Hepatocyte (in vitro differentiated cells): ENCODE measurements around the gene NRARP. TPM values are rescaled to one million over a fixed set of nuclear protein-coding genes. Genes with fewer than 3 reads are reported as not detected.

ENCODE experiments used
- DNase-seq: peaks from one replicate; pipeline ENCODE4 v3.0.0-alpha.2; 2016; ENCODE audit warnings: low spot score
- H2AFZ ChIP-seq: fragments of 200-600 bp; sonication (generic); 2 replicates; pipeline ENCODE4 v1.6.0; 2016; ENCODE audit warnings: antibody characterized with exemption, mild to moderate bottlenecking
- H3K27ac ChIP-seq: fragments of 200-600 bp; sonication (generic); 2 replicates; pipeline ENCODE4 v1.5.1; 2016; ENCODE audit warnings: mild to moderate bottlenecking
- H3K27me3 ChIP-seq: fragments of 200-600 bp; sonication (generic); 2 replicates; pipeline ENCODE4 v1.6.1; 2016
- H3K36me3 ChIP-seq: fragments of 200-600 bp; sonication (generic); replicated peaks from 2 replicates; pipeline ENCODE4 v1.5.1; 2016; ENCODE audit warnings: low read depth; ENCODE audit not compliant: insufficient read depth
- H3K4me1 ChIP-seq: fragments of 200-600 bp; sonication (generic); 2 replicates; pipeline ENCODE4 v1.5.1; 2016; ENCODE audit warnings: mild to moderate bottlenecking, moderate library complexity; ENCODE audit not compliant: insufficient read depth
- H3K4me2 ChIP-seq: fragments of 200-600 bp; sonication (generic); 2 replicates; pipeline ENCODE4 v1.6.0; 2016
- H3K4me3 ChIP-seq: fragments of 200-600 bp; sonication (generic); 2 replicates; pipeline ENCODE4 v1.5.1; 2016; ENCODE audit warnings: mild to moderate bottlenecking
- H3K79me2 ChIP-seq: fragments of 200-600 bp; sonication (generic); 2 replicates; pipeline ENCODE4 v1.6.0; 2017; ENCODE audit warnings: mild to moderate bottlenecking
- H3K9me2 ChIP-seq: fragments of 200-600 bp; sonication (generic); replicated peaks from 2 replicates; pipeline ENCODE4 v1.6.0; 2017; ENCODE audit warnings: mild to moderate bottlenecking; ENCODE audit not compliant: insufficient read depth
- H3K9me3 ChIP-seq: fragments of 200-600 bp; sonication (generic); 2 replicates; pipeline ENCODE4 v1.5.1; 2016; ENCODE audit warnings: low read depth, mild to moderate bottlenecking
- H4K20me1 ChIP-seq: fragments of 200-600 bp; sonication (generic); 2 replicates; pipeline ENCODE4 v1.6.0; 2016; ENCODE audit warnings: mild to moderate bottlenecking; ENCODE audit not compliant: insufficient read depth, poor library complexity, severe bottlenecking
- EZH2 ChIP-seq: fragments of 200-600 bp; sonication (generic); IDR thresholded peaks from 2 replicates; pipeline ENCODE4 v1.6.1; 2016; ENCODE audit warnings: antibody characterized with exemption, mild to moderate bottlenecking, borderline replicate concordance
- EZH2phosphoT487 ChIP-seq: fragments of 200-600 bp; sonication (generic); IDR thresholded peaks from one replicate; pipeline ENCODE4 v1.6.1; 2018; ENCODE audit warnings: antibody characterized with exemption, mild to moderate bottlenecking, low read depth, moderate library complexity; ENCODE audit not compliant: unreplicated experiment, severe bottlenecking
- WGBS: methylation state at CpG from one replicate; pipeline ENCODE4 v1.1.6; 2016; ENCODE audit warnings: low lambda C conversion rate; ENCODE audit errors: missing lambda C conversion rate; 5-methylcytosine and 5-hydroxymethylcytosine counted together
- polyA plus RNA-seq: library from polyadenylated mRNA; unstranded; fragments of >200 nt; fragmentation: Nextera tagmentation; extraction: Ambion mirVana; gene quantifications from 2 replicates; pipeline ENCODE4 v1.2.1, GENCODE V29; 2016
- total RNA-seq: library from RNA; depleted of rRNA; stranded (reverse); fragments of >200 nt; gene quantifications from 2 replicates; pipeline ENCODE4 v1.2.3, GENCODE V29; 2014
- TF ChIP-seq, protein P1 (sequence below): fragments of 200-600 bp; sonication (generic); IDR thresholded peaks from 2 replicates; pipeline ENCODE4 v1.5.1; 2016; ENCODE audit warnings: antibody characterized with exemption, mild to moderate bottlenecking; ENCODE audit not compliant: poor library complexity

NRARP gene
- total and polyA plus RNA-seq, 2 experiments from 2014 or later: 5.3 to 18.7 TPM

DNA sequence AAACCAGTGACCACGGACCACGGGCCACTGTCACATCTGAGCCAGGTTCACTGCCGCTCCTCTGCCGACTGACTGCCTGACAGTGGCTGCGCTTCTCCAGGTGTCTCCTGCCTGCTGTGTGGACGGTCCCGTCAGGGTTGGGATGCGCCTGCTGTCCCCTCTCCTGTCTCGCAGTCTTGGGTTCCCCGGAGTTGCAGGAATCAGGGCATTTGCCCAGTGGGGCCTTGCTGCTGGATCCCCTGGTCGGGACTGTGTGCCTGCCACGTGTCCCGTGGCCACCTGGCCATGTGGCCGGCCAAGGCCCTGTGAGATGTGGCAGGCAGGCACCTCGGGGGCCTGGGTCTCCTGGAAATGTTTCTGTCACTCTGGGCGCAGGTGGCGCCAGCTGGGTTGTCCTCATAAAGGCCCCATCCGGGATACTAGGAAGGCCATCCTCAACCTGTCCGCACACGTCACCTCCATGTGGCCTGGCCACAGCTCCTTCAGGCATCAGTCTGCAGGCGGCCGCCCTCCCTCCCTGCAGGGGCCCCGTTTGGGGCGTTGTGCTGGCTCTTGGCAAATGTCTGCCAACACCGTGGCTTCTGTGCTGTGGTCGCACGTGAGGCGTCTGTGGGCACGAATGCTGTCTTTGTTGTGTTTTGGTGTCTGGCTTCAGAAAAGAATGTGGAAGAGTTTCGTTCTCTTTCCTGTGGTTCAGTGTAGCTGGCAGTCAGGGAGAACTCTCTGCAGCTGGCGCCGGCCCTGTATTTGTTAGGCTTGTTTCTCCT, 31.0 kb downstream of the NRARP start:
- TF ChIP-seq EZH2 (no peak), EZH2phosphoT487 (no peak)
- TF ChIP-seq, protein P1, sequence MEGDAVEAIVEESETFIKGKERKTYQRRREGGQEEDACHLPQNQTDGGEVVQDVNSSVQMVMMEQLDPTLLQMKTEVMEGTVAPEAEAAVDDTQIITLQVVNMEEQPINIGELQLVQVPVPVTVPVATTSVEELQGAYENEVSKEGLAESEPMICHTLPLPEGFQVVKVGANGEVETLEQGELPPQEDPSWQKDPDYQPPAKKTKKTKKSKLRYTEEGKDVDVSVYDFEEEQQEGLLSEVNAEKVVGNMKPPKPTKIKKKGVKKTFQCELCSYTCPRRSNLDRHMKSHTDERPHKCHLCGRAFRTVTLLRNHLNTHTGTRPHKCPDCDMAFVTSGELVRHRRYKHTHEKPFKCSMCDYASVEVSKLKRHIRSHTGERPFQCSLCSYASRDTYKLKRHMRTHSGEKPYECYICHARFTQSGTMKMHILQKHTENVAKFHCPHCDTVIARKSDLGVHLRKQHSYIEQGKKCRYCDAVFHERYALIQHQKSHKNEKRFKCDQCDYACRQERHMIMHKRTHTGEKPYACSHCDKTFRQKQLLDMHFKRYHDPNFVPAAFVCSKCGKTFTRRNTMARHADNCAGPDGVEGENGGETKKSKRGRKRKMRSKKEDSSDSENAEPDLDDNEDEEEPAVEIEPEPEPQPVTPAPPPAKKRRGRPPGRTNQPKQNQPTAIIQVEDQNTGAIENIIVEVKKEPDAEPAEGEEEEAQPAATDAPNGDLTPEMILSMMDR: no peak
- no peak for DNase-seq
- H3K27me3 ChIP-seq: no peaks in the 10 kb centered on the region
- no peak overlapping the region for H2AFZ ChIP-seq
- no peak overlapping the region for H3K4me2 ChIP-seq
- H3K4me1 ChIP-seq: peaks cover 4% of the 10 kb centered on the region
- H3K27ac ChIP-seq: no peak overlapping the region
- no peaks in the 10 kb centered on the region for H4K20me1 ChIP-seq
- H3K36me3 ChIP-seq: no peaks in the 10 kb centered on the region
- no peaks in the 10 kb centered on the region for H3K9me3 ChIP-seq
- no peaks in the 10 kb centered on the region for H3K79me2 ChIP-seq
- WGBS: 93% methylated on average over 30 of the region's 32 CpGs
- H3K9me2 ChIP-seq: no peaks in the 10 kb centered on the region
- no peak overlapping the region for H3K4me3 ChIP-seq

- H2AFZ ChIP-seq: no peak overlapping the region
- no peak overlapping the region for H3K27ac ChIP-seq
- no peaks in the 10 kb centered on the region for H3K36me3 ChIP-seq
- DNase-seq: peak; percentile 6
- WGBS: 79% methylated on average over 17 of the region's 17 CpGs
- H3K27me3 ChIP-seq: no peaks in the 10 kb centered on the region
- no peaks in the 10 kb centered on the region for H3K9me3 ChIP-seq
- H3K79me2 ChIP-seq: no peaks in the 10 kb centered on the region
- H3K4me1 ChIP-seq: no peaks in the 10 kb centered on the region
- no peak overlapping the region for H3K4me2 ChIP-seq
- no peak for TF ChIP-seq EZH2
- TF ChIP-seq, protein P1: no peak
- TF ChIP-seq EZH2phosphoT487: no peak
- H3K4me3 ChIP-seq: no peak overlapping the region
- H4K20me1 ChIP-seq: no peaks in the 10 kb centered on the region
- no peaks in the 10 kb centered on the region for H3K9me2 ChIP-seq
Measured at GRCh38 chr9:137269231-137269772, 32.8 kb downstream of the NRARP start.

- no peaks in the 10 kb centered on the region for H3K36me3 ChIP-seq
- WGBS: 88% methylated on average over 19 of the region's 19 CpGs
- H2AFZ ChIP-seq: no peak overlapping the region
Measured at GRCh38 chr9:137268538-137269201, 33.4 kb downstream of the NRARP start.

More at GRCh38 chr9:137268538-137269201, 33.4 kb downstream of the NRARP start:
- H3K27me3 ChIP-seq: no peaks in the 10 kb centered on the region
- DNase-seq: no peak
- no peaks in the 10 kb centered on the region for H3K4me1 ChIP-seq
- no peaks in the 10 kb centered on the region for H4K20me1 ChIP-seq
- TF ChIP-seq EZH2phosphoT487 (no peak), EZH2 (no peak)
- TF ChIP-seq, protein P1: no peak
- no peak overlapping the region for H3K27ac ChIP-seq
- no peaks in the 10 kb centered on the region for H3K9me2 ChIP-seq
- no peaks in the 10 kb centered on the region for H3K79me2 ChIP-seq
- H3K4me2 ChIP-seq: no peak overlapping the region
- no peaks in the 10 kb centered on the region for H3K9me3 ChIP-seq
- no peak overlapping the region for H3K4me3 ChIP-seq
